ENCODE results near the gene NKAIN2. TPM values are rescaled to one million over a fixed set of nuclear protein-coding genes. Genes with fewer than 3 reads are reported as not detected.

The NKAIN2 gene
- total and polyA plus RNA-seq, 8 donors = 9.5 to 23.4 (median 18.9) TPM; not detected in 2

GRCh38 chr6:124482071-124482491, 678.4 kb downstream of the NKAIN2 start:
- Histone ChIP-seq H3K36me3 (no peaks in the 10 kb centered on the region), H3K27ac (no peak overlapping the region), H3K4me3 (no peak overlapping the region), H3K27me3 (no peaks in the 10 kb centered on the region), H3K9me3 (no peaks in the 10 kb centered on the region), H3K4me1 (no peaks in the 10 kb centered on the region)
- intact Hi-C loops (cut with DNase I) = no loop called here
- no peak for DNase-seq
- no peak for ATAC-seq
- no peak for TF ChIP-seq CTCF (IDR thresholded peaks at IDR 0.05)

DNA sequence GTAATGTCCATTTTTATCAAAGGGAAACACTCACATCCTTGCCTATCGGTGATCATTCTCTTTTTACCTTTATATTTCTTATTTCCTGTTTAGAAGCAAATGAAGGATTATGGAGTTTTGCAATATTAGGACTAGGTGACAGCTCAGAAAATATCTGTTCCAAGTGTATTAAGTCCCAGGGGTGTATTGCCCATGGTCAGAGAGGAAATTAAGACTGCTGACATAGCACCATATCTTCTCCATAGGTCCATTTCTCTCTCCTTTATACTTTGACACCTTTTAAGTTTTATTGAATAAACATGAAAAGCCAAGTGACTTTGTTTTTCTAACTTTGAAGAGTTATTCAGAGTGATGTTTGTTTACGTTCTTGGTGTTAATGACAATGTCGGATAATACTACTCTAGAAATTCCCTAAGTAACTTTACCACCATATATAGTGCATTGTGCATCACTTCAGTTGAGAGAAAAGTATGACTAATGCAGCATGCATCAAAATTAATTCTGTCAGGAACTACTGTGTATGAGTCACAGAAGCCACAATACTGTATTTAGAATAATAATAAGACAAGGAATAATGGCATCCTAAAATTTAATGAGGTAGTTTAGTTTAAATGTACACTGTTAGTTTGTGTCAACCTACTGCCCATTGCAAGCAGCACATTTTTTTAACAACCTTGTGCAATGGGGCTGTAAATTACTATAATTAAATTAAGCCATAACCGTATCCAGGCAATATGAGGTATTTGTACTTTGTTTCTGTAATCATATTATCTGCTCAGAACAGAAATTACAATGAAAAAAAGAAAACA, 684.2 kb downstream of the NKAIN2 start:
- Histone ChIP-seq H3K27ac (no peak overlapping the region), H3K4me1 (no peaks in the 10 kb centered on the region), H3K4me3 (no peak overlapping the region), H3K36me3 (no peaks in the 10 kb centered on the region), H3K9me3 (no peaks in the 10 kb centered on the region), H3K27me3 (no peaks in the 10 kb centered on the region)
- intact Hi-C loops (cut with DNase I) = no loop called here
- DNase-seq = no peak
- ATAC-seq = no peak
- no peak for TF ChIP-seq CTCF (IDR thresholded peaks at IDR 0.05)

DNA sequence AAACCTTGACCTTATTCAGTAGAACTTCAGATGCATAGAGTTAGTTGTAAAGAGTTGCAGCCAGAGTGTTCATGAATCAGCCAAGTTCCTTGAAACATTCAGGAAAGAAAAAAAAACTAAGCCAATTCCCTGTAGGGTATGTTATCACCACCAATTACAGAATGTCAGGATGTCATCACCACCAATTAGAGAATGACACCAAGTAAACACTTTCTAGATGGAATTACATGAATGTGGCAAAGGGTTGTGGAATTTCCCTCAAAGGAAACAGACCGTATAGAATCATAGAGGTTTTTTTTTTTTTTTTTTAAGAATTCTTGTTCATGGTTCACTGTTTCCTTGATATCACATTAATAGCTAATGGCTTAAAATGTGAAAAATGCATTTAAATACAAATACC, 686.5 kb downstream of the NKAIN2 start:
- Histone ChIP-seq H3K27me3 (no peaks in the 10 kb centered on the region), H3K4me3 (no peak overlapping the region), H3K27ac (no peak overlapping the region), H3K36me3 (no peaks in the 10 kb centered on the region), H3K9me3 (no peaks in the 10 kb centered on the region), H3K4me1 (no peaks in the 10 kb centered on the region)
- intact Hi-C loops (cut with DNase I) = no loop called here
- no peak for TF ChIP-seq CTCF (IDR thresholded peaks at IDR 0.05)
- ATAC-seq (no peak), DNase-seq (no peak)

DNA sequence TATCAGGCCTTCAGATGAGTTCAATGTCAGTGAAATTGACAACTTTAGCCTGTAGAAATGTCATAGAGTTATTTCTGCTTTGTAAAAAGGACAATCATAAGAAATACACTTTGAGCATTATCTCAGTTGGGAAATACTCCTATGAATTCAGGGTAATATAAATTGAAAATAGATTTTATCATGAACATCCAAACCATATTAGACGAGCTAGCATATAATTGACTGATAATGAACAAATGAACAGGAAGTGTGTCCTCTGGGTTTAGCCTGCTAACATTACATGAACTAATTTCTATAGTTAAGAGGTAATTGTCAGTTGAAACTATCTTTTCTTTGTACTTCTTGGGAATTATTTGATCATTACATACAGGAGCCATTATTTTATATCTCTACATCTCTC, 689.6 kb downstream of the NKAIN2 start:
- no peaks in the 10 kb centered on the region for H3K36me3 ChIP-seq
- DNase-seq (no peak), ATAC-seq (no peak)
- H3K4me3 ChIP-seq = no peak overlapping the region
- no peaks in the 10 kb centered on the region for H3K4me1 ChIP-seq
- H3K9me3 ChIP-seq = no peaks in the 10 kb centered on the region
- intact Hi-C loops (cut with DNase I) = no loop called here
- H3K27me3 ChIP-seq = no peaks in the 10 kb centered on the region
- no peak overlapping the region for H3K27ac ChIP-seq
- TF ChIP-seq CTCF (IDR thresholded peaks at IDR 0.05) = no peak

- no peaks in the 10 kb centered on the region for H3K27me3 ChIP-seq
- no peak overlapping the region for H3K27ac ChIP-seq
- no peak for ATAC-seq
- no peak overlapping the region for H3K4me3 ChIP-seq
- no peaks in the 10 kb centered on the region for H3K9me3 ChIP-seq
- DNase-seq = no peak
- H3K4me1 ChIP-seq = no peaks in the 10 kb centered on the region
- intact Hi-C loops (cut with DNase I) = no loop called here
- H3K36me3 ChIP-seq = no peaks in the 10 kb centered on the region
- no peak for TF ChIP-seq CTCF (IDR thresholded peaks at IDR 0.05)
Measured at GRCh38 chr6:124494956-124495664, 691.4 kb downstream of the NKAIN2 start.
